GM08714 (cell line): ENCODE results near the gene LEFTY1.
"Not testable (repeated sequence)": the region's sequence is repeated elsewhere in the genome, so short reads cannot be mapped to it uniquely, and the experiment has no call there.

Experiments used
- H3K4me3 ChIP-seq: fragments of 200-500 bp; sonication (Bioruptor generic); 2 replicates; pipeline ENCODE4 v1.5.1; 2014; ENCODE audit warnings: mild to moderate bottlenecking, low read length, inconsistent platforms
- ZNF274 ChIP-seq: IDR thresholded peaks from 2 replicates; pipeline ENCODE4 v1.6.1; 2012; ENCODE audit warnings: mild to moderate bottlenecking, low read depth, low read length

Gene LEFTY1

GRCh38 chr1:225846331-225847310, 42.3 kb downstream of the LEFTY1 start:
- no peak for TF ChIP-seq ZNF274
- no peak overlapping the region for H3K4me3 ChIP-seq

GRCh38 chr1:225845571-225846259, 43.2 kb downstream of the LEFTY1 start:
- no peak for TF ChIP-seq ZNF274
- H3K4me3 ChIP-seq = no peak overlapping the region

- no peak for TF ChIP-seq ZNF274
- H3K4me3 ChIP-seq = no peak overlapping the region
Measured at GRCh38 chr1:225845097-225845496, 43.8 kb downstream of the LEFTY1 start.

GRCh38 chr1:225844236-225845061, 44.5 kb downstream of the LEFTY1 start:
- H3K4me3 ChIP-seq = no peak overlapping the region
- no peak for TF ChIP-seq ZNF274

GRCh38 chr1:225843426-225843795, 45.5 kb downstream of the LEFTY1 start:
- TF ChIP-seq ZNF274 = no peak
- no peak overlapping the region for H3K4me3 ChIP-seq

GRCh38 chr1:225842788-225843425, 46.0 kb downstream of the LEFTY1 start:
- H3K4me3 ChIP-seq = no peak overlapping the region
- TF ChIP-seq ZNF274 = no peak

GRCh38 chr1:225842074-225842473, 46.9 kb downstream of the LEFTY1 start:
- no peak for TF ChIP-seq ZNF274
- H3K4me3 ChIP-seq = no peak overlapping the region

- no peak for TF ChIP-seq ZNF274
- H3K4me3 ChIP-seq = no peak overlapping the region
Measured at GRCh38 chr1:225840713-225841112, 48.2 kb downstream of the LEFTY1 start.

GRCh38 chr1:225840223-225840610, 48.7 kb downstream of the LEFTY1 start:
- no peak overlapping the region for H3K4me3 ChIP-seq
- TF ChIP-seq ZNF274 = no peak

- TF ChIP-seq ZNF274 = no peak
- no peak overlapping the region for H3K4me3 ChIP-seq
Measured at GRCh38 chr1:225838793-225839192, 50.2 kb downstream of the LEFTY1 start.

- H3K4me3 ChIP-seq = not testable (repeated sequence)
Measured at GRCh38 chr1:225836296-225836695, 52.6 kb downstream of the LEFTY1 start.
